Type B pancreatic cell (in vitro differentiated cells): ENCODE results near the gene PSMC1. TPM values are rescaled to one million over a fixed set of nuclear protein-coding genes. Genes with fewer than 3 reads are reported as not detected.
"Not testable (repeated sequence)": the region's sequence is repeated elsewhere in the genome, so short reads cannot be mapped to it uniquely, and the experiment has no call there.

Experiments
- DNase-seq: peaks from one replicate; pipeline ENCODE4 v3.0.0; 2021; ENCODE audit warnings: mixed read lengths; ENCODE audit not compliant: unreplicated experiment; ENCODE audit errors: extremely low spot score
- H3K27ac Mint-ChIP-seq: 2 replicates; pipeline ENCODE4 v1.8.0; 2021; ENCODE audit warnings: mild to moderate bottlenecking, mixed read lengths
- H3K27me3 Mint-ChIP-seq: 2 replicates; pipeline ENCODE4 v1.8.0; 2021; ENCODE audit warnings: mixed read lengths
- H3K36me3 Mint-ChIP-seq: 2 replicates; pipeline ENCODE4 v1.8.0; 2021; ENCODE audit warnings: mixed read lengths
- H3K4me1 Mint-ChIP-seq: one replicate; pipeline ENCODE4 v1.8.0; 2021; ENCODE audit warnings: mixed read lengths; ENCODE audit not compliant: unreplicated experiment
- H3K4me3 Mint-ChIP-seq: 2 replicates; pipeline ENCODE4 v1.8.0; 2021; ENCODE audit warnings: mild to moderate bottlenecking, mixed read lengths
- H3K9me3 Mint-ChIP-seq: 2 replicates; pipeline ENCODE4 v1.8.0; 2021; ENCODE audit warnings: mixed read lengths
- total RNA-seq: library from RNA; stranded (reverse); gene quantifications from 2 replicates; pipeline ENCODE4 v1.2.1, GENCODE V29; 2021; ENCODE audit warnings: low replicate concordance
- TF ChIP-seq, protein P1 (sequence below): fragments of 200-600 bp; sonication (generic); conservative IDR thresholded peaks from 2 replicates; pipeline ENCODE4 v1.5.0; 2021; ENCODE audit warnings: antibody characterized with exemption, mild to moderate bottlenecking

PSMC1 gene
- total RNA-seq, 1 donor from 2014 or later, result 109 TPM

DNA sequence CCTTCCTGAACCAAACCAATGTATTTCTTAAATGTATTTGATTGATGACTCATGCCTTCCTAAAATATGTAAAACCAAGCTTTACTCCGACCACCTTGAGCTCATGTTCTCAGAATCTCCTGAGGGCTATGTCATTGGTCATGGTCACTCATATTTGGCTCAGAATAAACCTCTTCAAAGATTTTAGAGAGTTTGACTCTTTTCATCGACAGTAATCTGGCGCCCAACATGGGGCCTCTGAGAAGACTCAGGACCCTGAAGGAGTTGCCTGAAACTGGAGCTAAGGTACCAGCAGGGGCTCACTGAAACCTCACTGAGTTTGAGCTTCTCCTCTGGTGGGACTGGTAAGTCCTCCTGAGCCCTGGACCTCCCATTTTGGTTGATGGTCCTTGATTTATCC, 17.2 kb upstream of the PSMC1 start:
- Mint-ChIP-seq H3K27ac (no peak overlapping the region), H3K9me3 (peaks cover 8% of the 10 kb centered on the region), H3K36me3 (no peaks in the 10 kb centered on the region), H3K4me3 (no peak overlapping the region), H3K4me1 (no peaks in the 10 kb centered on the region), H3K27me3 (peaks cover 23% of the 10 kb centered on the region)
- TF ChIP-seq, protein P1, sequence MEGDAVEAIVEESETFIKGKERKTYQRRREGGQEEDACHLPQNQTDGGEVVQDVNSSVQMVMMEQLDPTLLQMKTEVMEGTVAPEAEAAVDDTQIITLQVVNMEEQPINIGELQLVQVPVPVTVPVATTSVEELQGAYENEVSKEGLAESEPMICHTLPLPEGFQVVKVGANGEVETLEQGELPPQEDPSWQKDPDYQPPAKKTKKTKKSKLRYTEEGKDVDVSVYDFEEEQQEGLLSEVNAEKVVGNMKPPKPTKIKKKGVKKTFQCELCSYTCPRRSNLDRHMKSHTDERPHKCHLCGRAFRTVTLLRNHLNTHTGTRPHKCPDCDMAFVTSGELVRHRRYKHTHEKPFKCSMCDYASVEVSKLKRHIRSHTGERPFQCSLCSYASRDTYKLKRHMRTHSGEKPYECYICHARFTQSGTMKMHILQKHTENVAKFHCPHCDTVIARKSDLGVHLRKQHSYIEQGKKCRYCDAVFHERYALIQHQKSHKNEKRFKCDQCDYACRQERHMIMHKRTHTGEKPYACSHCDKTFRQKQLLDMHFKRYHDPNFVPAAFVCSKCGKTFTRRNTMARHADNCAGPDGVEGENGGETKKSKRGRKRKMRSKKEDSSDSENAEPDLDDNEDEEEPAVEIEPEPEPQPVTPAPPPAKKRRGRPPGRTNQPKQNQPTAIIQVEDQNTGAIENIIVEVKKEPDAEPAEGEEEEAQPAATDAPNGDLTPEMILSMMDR, result no peak
- DNase-seq, result no peak

DNA sequence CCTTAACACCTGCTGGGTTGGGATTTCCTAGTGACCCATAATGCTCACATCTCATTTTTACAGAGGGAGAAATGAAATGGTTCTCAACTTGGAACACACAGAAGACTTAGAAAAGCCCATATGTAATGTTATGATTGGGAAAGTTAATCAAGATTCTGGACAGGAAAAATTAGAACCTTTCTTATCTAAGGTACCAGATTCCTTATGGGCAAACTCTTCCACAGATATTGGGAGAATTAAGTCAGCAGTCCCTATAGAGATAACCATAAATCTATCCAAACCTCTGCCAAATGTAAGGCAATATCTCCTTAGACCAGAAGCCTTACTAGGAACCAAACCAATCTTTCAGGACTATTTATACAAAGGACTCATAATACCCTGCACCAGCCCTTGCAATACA, 13.9 kb upstream of the PSMC1 start:
- TF ChIP-seq, protein P1, result no peak
- H3K4me1 Mint-ChIP-seq, result no peaks in the 10 kb centered on the region
- no peak overlapping the region for H3K4me3 Mint-ChIP-seq
- DNase-seq, result no peak
- peaks cover 8% of the 10 kb centered on the region for H3K9me3 Mint-ChIP-seq
- peaks cover 19% of the 10 kb centered on the region for H3K27me3 Mint-ChIP-seq
- no peak overlapping the region for H3K27ac Mint-ChIP-seq
- no peaks in the 10 kb centered on the region for H3K36me3 Mint-ChIP-seq

DNA sequence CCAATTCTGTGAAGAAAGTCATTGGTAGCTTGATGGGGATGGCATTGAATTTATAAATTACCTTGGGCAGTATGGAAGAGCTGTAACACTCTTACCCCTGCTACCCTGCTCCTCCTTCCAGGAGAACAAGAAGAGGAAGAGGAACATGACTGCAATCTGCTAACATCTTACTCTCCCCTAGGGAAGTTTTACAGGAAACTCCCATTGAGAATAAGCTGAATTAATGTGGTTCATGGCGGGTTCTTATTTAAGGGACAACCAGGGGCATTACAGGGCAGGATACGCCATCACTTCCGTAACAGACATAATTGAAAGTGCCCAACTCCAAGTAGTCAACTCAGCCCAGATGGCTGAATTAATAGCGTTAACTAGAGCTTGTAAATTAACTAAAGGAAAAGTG, 9.4 kb upstream of the PSMC1 start:
- Mint-ChIP-seq H3K27ac (no peak overlapping the region), H3K27me3 (peaks cover 13% of the 10 kb centered on the region), H3K9me3 (no peaks in the 10 kb centered on the region), H3K4me1 (no peaks in the 10 kb centered on the region), H3K4me3 (no peak overlapping the region), H3K36me3 (no peaks in the 10 kb centered on the region)
- TF ChIP-seq, protein P1, result no peak
- no peak for DNase-seq

DNA sequence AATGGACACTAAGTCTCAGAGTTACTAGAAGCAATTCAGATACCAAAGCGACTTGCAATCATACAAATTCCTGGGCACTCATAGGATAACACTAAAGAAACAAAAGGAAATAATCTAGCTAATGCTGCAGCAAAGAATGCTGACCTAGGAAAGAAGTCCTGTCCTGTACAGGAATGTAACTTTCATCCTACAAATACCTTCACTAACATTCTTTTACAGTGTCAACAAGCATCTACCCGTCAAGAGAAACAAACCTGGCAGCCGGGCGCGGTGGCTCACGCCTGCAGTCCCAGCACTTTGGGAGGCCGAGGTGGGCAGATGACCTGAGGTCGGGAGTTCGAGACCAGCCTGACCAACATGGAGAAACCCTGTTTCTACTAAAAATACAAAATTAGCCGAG, 8.9 kb upstream of the PSMC1 start:
- not testable (repeated sequence) for H3K9me3 Mint-ChIP-seq, H3K36me3 Mint-ChIP-seq, DNase-seq, H3K4me1 Mint-ChIP-seq, H3K27ac Mint-ChIP-seq, H3K4me3 Mint-ChIP-seq
- H3K27me3 Mint-ChIP-seq, result peaks cover 13% of the 10 kb centered on the region

DNA sequence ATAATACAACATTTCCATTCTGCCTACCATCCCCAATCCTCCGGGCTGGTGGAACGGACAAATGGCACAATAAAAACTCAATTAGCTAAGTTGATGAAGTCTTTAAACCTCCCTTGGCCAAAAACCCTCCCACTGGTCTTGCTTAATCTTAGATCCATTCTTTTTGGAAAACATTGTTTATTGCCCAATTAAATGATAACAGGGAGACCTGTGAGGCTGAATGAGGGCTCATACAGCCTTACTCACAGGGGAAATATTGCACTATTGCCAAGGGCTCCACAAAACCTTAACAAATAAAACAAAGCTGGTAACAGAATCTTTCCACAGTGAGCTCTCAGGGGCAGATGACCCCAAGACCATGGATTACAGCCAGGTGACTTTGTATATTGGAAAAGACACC, 7.8 kb upstream of the PSMC1 start:
- H3K9me3 Mint-ChIP-seq, result no peaks in the 10 kb centered on the region
- no peak overlapping the region for H3K27ac Mint-ChIP-seq
- DNase-seq, result no peak
- H3K36me3 Mint-ChIP-seq, result no peaks in the 10 kb centered on the region
- no peak overlapping the region for H3K4me3 Mint-ChIP-seq
- no peaks in the 10 kb centered on the region for H3K4me1 Mint-ChIP-seq
- TF ChIP-seq, protein P1, result no peak
- peaks cover 17% of the 10 kb centered on the region for H3K27me3 Mint-ChIP-seq

DNA sequence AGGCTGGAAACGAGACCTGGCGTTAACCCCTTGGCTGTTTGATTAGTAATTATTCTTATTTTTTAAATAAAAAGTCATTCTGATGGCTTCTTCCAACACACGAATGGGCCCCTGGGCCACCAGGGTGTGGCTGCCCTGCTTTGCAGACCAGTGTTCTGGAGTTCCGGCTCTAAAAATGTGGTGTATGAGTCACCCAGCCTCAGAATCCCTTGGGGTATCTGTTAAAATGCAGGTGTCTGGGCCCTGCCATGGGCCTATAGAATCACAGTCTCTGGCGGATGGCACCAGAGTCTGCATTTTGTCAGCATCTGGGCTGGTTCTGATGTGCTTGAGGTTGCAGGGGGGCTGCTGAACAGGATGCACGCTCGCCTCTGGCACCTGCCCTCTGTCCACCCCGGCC, 2.5 kb upstream of the PSMC1 start:
- no peaks in the 10 kb centered on the region for H3K9me3 Mint-ChIP-seq
- no peak overlapping the region for H3K27ac Mint-ChIP-seq
- H3K4me1 Mint-ChIP-seq, result peaks cover 18% of the 10 kb centered on the region
- peaks cover 19% of the 10 kb centered on the region for H3K27me3 Mint-ChIP-seq
- H3K4me3 Mint-ChIP-seq, result no peak overlapping the region
- DNase-seq, result no peak
- TF ChIP-seq, protein P1, result no peak
- peaks cover 11% of the 10 kb centered on the region for H3K36me3 Mint-ChIP-seq
